Stimulated activated CD4-positive, alpha-beta T cell treated with anti-CD3 and anti-CD28 coated beads, Interleukin-2, amount 100 ng/mL, for 24 hours (primary cell): ENCODE measurements around the gene GRK6.
"Not testable (repeated sequence)": the region's sequence is repeated elsewhere in the genome, so short reads cannot be mapped to it uniquely, and the experiment has no call there.

Source experiments
- DNase-seq, 2 donors: peaks; one replicate each; pipeline ENCODE4 v3.0.0-alpha.2; 2020

Gene GRK6

DNA sequence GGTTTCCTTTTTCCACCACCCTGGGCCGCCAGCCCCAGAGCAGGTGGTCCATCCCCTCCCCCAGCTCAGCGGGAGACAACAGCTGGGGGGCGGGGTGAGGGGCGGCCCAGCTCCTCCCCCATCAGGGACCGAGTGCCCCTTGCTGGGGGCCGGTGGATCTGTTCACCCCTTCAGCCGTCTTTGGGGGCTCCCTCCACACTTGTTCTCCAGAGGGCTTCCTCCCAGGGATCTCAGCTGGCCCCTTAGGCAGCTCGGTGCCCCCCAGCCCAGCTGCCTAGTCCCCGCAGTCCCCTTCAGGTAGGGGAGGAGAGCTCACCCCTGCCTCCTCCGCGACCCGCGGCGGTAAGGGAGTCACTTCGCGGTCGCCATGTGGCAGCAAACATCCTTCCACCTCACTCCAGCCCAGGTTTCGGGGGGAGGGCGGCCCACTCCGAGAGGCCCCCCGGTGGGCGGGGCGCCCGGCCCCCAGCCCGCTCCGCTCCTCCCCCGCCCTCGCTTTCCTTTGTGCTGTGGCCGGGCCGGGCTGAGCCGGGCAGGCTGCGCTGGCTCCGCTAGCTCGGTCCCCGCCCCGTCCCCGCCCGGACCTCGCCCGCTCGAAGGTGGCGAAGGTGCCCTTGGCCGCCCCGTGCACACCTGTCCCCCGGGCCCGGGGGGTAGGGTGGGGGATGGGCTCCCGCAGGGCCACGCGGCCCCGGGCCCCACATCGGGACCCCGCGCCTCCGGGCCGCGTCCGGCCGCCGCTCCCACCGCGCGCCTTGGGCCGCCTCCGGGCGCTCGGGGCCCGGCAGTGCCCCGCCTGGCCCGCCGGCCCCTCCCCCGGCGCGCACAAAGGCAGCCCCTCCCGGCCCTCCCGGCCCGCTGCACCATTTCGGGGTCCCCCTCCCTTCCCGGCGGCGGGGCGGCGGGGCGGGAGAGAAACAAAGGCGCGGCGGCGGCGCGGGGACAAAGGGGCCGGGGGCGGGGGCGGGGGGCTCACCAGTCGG lies 46.3 kb downstream of the GRK6 start:
- peak in 1 of 2 donors; percentile 69 for DNase-seq

GRCh38 chr5:177473443-177474001 lies 47.0 kb downstream of the GRK6 start, which contains the start of gene DBN1:
Gene DBN1, minus strand, starts transcription at chr5:177473634. Its CDS starts 113 bp downstream, at chr5:177473521.
- peak in 1 of 2 donors; percentile 35 for DNase-seq

DNA sequence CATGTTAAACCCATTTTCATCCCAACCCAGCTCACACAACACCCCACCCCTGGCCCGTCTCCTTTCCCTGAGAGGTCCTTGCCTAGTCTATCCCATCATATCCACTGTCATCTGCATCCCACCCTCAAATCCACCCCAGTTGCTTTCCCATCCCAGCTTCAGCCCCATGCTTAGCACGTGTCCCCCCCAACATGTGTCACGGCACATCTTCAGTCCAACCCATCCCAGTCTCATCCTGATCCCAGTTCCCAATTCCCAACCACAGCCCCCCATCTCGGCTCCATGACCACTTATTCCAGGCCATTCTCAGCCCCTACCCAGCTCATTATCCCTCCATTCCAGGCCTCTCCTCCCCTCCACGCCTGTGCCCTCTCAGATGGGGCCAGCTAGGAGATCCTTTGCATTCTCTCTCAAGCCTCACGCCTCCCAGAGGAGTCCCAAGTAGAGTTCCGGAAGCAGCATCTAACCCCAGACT lies 47.6 kb downstream of the GRK6 start:
- DNase-seq = no peak

DNA sequence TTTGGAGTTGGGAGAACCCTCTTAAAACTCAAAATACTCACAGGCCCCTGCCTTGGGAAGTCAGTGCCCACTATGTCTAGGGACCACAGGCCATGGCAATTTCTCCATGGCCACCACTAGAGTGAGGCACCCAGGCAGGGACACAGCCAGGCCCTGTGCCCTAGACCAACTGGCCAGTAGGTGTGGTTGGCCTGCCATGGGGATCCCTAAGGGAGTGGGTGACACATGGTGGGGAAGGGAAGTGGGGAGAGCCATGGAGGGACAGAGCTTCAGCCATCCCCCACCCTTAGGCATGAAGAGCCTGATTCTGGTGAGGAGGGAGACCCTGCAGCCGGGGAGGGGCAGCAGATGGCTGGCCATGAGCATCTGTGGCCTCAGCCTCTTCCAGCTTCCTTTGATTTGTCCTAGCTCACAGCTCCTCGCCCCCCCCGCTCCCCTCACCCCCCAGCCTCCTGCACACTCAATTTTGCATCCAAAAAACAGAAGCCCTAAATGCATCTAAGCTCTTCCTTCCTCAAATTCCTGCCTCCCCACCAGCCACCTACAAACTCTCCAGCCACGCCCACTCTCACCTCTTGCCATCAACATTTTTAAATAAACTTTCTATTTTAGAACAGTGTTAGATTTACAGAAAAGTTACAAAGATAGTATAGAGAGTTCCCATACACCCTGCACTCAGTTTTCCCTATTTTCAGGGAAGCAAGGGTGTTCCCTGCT lies 48.5 kb downstream of the GRK6 start:
- DNase-seq = no peak

DNA sequence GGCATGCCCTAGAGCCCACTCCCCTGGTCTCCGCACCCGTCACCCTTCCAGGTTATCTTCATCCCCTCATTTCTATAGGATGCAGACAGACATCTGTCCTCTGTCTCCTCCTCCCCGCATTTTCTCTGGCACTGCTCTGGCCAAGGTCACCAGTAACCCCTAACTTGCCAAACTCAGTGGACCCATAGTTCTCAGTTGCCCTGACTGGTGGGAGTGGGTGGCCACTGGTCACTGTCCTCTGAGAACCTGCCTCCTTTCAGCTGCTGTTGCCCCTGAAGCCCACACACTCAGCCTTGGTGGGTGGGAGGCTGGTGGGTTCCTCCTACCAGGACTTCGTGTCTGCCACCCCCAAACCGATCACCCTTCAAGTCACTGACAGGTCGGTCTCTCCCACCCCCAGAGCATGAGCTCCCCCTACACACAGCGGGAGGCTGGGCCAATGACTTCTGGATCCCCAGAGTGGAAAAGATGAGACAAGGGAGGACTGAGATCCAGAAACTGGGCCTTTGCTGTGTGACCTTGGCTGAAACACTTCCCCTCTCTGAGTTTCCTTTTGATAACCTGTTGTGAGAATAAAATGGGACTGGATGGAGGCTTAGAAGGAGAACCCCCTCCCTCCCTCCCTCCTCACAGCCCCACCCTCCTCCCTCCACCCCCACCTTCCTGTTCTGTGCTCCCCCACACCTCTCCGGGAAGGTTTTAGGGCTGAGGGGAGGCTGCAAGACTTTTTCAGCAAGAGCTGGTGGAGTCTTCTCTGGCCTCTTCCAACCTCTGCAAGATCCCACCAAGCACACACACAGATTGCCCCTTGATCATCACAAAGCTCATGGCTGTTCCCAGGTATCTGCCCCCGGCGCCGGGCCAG lies 49.3 kb downstream of the GRK6 start:
- no peak for DNase-seq

- DNase-seq = no peak
These were observed 50.2 kb downstream of the GRK6 start for GRCh38 chr5:177476531-177477233.

DNA sequence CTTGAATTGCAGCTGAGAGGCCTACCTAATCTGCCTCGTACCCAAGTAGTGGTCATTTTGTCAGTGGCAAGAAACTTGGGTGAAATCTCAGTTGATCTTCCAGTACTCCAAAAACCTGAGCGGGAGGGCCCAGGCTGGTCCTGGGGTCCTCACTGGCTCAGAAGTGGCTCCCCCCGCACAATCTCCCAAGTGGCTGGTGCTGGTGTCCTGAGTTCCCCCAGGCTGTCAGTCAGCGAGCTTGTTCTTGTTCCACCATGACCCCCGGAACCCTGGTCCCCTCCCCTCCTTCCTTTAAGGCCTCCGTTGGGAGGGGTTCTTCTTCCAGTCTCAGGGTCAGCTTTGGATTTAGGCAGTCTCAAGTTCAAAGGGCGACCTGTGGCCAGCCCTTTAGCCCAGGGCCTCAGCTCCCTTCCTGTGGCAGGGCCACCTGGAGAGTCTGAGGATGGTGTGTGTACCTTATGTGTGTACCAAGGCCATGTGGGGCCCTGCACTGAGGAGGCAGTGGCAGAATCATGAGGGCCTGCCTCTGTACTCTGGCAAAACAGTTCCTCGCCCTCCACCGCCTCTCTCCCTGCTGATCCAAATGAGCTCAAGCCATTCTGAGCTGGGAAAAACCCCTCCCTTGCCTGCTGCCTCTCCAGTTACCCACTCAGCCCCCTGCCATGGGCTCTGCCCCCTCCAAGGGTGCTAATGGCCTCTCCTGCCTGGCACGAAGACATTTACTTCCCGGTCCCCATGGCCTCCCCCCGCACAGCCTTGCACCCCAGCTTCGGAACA lies 51.4 kb downstream of the GRK6 start:
- DNase-seq = no peak

DNA sequence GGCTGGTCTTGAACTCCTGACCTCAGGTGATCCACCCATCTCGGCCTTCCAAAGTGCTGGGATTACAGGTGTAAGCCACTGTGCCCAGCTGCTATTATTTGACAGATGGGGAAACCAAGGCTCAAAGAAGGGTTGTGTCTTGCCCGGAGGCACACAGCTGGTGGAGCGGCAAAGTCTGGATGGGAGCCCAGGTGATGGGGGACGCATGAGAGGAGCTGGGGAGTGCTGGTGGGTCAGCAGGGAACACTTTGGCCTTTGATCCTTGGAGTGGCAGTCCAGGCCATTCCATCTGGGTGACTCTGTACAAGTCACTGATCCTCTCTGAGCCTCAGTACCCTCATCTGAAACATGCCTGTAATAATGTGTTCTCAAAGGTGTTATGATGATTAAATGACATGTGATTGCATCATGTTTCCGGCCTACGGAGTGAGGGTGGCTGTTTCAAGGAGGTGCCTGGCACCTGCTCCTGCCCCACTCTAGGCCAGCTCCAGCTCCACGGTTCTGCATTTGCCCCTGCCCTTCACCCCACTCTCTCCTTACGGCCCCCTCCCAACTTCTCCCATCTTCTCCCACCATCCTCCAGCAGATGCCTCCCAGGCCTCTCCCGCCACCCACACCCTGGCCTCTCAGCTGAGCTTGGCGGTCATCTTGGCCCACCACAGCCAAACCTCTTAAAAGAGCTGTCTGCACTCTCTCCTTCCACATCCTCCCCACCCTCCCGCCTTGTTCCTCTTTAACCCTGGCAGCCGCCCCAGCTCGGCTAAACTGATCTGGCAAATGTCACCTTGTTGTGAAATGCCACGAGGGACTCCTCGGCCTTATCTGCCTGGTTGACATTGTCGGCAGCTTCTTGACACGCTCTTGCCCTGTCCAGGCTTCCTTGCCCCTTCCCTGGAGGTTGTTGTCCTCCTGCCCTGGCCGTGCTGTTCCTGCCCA lies 52.5 kb downstream of the GRK6 start:
- DNase-seq = no peak

GRCh38 chr5:177479774-177480173 lies 53.3 kb downstream of the GRK6 start:
- no peak for DNase-seq

DNA sequence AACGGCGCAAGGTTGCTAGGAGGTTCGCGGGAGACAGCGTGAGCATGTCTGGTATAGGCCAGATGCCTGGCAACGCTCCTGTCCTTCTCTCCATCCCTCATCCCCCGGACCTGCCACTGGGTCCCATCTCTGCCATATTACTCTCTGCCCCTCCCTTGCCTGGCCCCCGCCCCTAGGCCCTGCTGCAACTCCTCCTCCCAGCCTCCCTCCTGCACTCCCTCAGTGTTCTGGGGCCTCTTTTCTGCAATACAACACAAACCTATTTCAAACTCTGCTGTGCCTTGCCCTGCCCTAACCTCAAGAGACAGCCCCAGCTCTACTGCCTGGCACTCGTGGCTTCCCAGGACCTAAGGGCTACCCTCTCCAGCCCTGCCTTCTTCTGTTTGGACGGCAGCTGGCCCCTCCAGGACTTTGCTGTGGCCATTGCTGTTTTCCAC lies 55.9 kb downstream of the GRK6 start:
- no peak for DNase-seq

GRCh38 chr5:177483042-177483441 lies 56.6 kb downstream of the GRK6 start:
- no peak for DNase-seq

GRCh38 chr5:177483994-177484901 lies 57.8 kb downstream of the GRK6 start:
- DNase-seq = no peak

- no peak for DNase-seq
These were observed 58.5 kb downstream of the GRK6 start for GRCh38 chr5:177484902-177485549.

GRCh38 chr5:177485753-177486152 lies 59.3 kb downstream of the GRK6 start:
- DNase-seq = not testable (repeated sequence)

- DNase-seq = no peak
These were observed 59.8 kb downstream of the GRK6 start for GRCh38 chr5:177486256-177486655.

GRCh38 chr5:177487144-177487543 lies 60.7 kb downstream of the GRK6 start:
- no peak for DNase-seq

- DNase-seq = no peak
These were observed 61.5 kb downstream of the GRK6 start for GRCh38 chr5:177487975-177488374.
